Measurements from ENCODE around the gene SLC16A14. TPM values are rescaled to one million over a fixed set of nuclear protein-coding genes. Genes with fewer than 3 reads are reported as not detected.

SLC16A14 gene
- total RNA-seq, 1 donor from 2014 or later: 4.9 TPM

DNA sequence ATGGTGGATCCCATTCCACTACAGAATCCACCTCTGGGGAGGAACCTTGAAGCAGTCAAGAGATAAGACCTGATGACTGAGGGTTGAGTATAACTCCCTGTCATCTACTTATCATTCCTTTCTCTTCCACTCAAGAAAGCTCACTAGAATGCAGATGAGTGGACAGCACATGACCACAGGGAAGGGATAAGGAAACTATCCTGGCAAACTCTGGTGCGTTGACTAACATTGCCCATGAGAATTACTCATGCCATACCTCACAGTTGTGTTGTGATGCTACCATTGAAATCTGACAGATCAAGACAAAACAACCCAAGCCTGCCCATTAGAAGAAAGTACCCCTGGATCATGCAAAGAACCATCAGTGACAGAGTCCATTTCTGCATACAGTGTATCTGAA is 26.5 kb downstream of the SLC16A14 start:
- Mint-ChIP-seq H3K36me3 (ENCODE audit: low read depth) (peaks cover 3% of the 10 kb centered on the region), H3K4me3 (ENCODE audit: unreplicated experiment) (no peak overlapping the region), H3K4me1 (ENCODE audit: low read depth) (peaks cover 8% of the 10 kb centered on the region), H3K27ac (ENCODE audit: unreplicated experiment) (no peak overlapping the region), H3K27me3 (ENCODE audit: low read depth) (no peaks in the 10 kb centered on the region), H3K9me3 (ENCODE audit: low read depth) (peaks cover 4% of the 10 kb centered on the region)
- TF ChIP-seq CTCF (IDR thresholded peaks at IDR 0.05): no peak
- DNase-seq (ENCODE audit: low spot score): no peak

GRCh38 chr2:230023313-230023712 is 45.4 kb downstream of the SLC16A14 start:
- Mint-ChIP-seq H3K4me3 (ENCODE audit: unreplicated experiment) (no peak overlapping the region), H3K4me1 (ENCODE audit: low read depth) (no peaks in the 10 kb centered on the region), H3K9me3 (ENCODE audit: low read depth) (no peaks in the 10 kb centered on the region), H3K36me3 (ENCODE audit: low read depth) (peaks cover 2% of the 10 kb centered on the region), H3K27me3 (ENCODE audit: low read depth) (no peaks in the 10 kb centered on the region), H3K27ac (ENCODE audit: unreplicated experiment) (no peak overlapping the region)
- DNase-seq (ENCODE audit: low spot score): no peak
- TF ChIP-seq CTCF (IDR thresholded peaks at IDR 0.05): no peak

- peaks cover 4% of the 10 kb centered on the region for H3K4me1 Mint-ChIP-seq (ENCODE audit: low read depth)
- H3K27ac Mint-ChIP-seq (ENCODE audit: unreplicated experiment): no peak overlapping the region
- H3K9me3 Mint-ChIP-seq (ENCODE audit: low read depth): peaks cover 15% of the 10 kb centered on the region
- no peak overlapping the region for H3K4me3 Mint-ChIP-seq (ENCODE audit: unreplicated experiment)
- no peaks in the 10 kb centered on the region for H3K27me3 Mint-ChIP-seq (ENCODE audit: low read depth)
- H3K36me3 Mint-ChIP-seq (ENCODE audit: low read depth): peaks cover 4% of the 10 kb centered on the region
- no peak for TF ChIP-seq CTCF (IDR thresholded peaks at IDR 0.05)
- DNase-seq (ENCODE audit: low spot score): no peak
Measured at GRCh38 chr2:230019742-230020141, 49.0 kb downstream of the SLC16A14 start.

DNA sequence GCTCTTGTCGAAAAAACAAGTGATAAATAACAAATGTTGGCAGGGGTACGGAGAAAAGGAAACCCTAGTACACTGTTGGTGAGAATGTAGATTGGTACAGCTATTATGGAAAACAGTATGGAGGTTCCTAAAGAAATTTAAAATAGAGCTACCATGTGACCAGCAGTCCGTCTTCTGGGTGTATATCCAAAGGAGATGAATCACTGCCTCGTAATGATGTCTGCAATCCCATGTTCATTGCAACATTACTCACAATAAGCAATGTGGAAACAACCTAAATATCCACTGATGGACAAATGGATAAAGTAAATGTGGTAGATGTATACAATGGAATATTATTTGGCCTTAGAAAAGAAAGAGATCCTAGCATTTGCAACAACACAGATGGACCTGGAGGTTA is 50.6 kb downstream of the SLC16A14 start:
- no peak for DNase-seq (ENCODE audit: low spot score)
- H3K27ac Mint-ChIP-seq (ENCODE audit: unreplicated experiment): no peak overlapping the region
- H3K36me3 Mint-ChIP-seq (ENCODE audit: low read depth): peaks cover 4% of the 10 kb centered on the region
- TF ChIP-seq CTCF (IDR thresholded peaks at IDR 0.05): no peak
- no peak overlapping the region for H3K4me3 Mint-ChIP-seq (ENCODE audit: unreplicated experiment)
- no peaks in the 10 kb centered on the region for H3K27me3 Mint-ChIP-seq (ENCODE audit: low read depth)
- H3K9me3 Mint-ChIP-seq (ENCODE audit: low read depth): peaks cover 15% of the 10 kb centered on the region
- H3K4me1 Mint-ChIP-seq (ENCODE audit: low read depth): peaks cover 4% of the 10 kb centered on the region

- H3K27me3 Mint-ChIP-seq (ENCODE audit: low read depth): no peaks in the 10 kb centered on the region
- TF ChIP-seq CTCF (IDR thresholded peaks at IDR 0.05): no peak
- H3K27ac Mint-ChIP-seq (ENCODE audit: unreplicated experiment): no peak overlapping the region
- peaks cover 15% of the 10 kb centered on the region for H3K9me3 Mint-ChIP-seq (ENCODE audit: low read depth)
- H3K4me1 Mint-ChIP-seq (ENCODE audit: low read depth): peaks cover 10% of the 10 kb centered on the region
- H3K36me3 Mint-ChIP-seq (ENCODE audit: low read depth): peaks cover 2% of the 10 kb centered on the region
- H3K4me3 Mint-ChIP-seq (ENCODE audit: unreplicated experiment): no peak overlapping the region
- DNase-seq (ENCODE audit: low spot score): no peak
Measured at GRCh38 chr2:230016844-230017243, 51.9 kb downstream of the SLC16A14 start.
